ENCODE measurements around the gene OTUD4.

Gene OTUD4

DNA sequence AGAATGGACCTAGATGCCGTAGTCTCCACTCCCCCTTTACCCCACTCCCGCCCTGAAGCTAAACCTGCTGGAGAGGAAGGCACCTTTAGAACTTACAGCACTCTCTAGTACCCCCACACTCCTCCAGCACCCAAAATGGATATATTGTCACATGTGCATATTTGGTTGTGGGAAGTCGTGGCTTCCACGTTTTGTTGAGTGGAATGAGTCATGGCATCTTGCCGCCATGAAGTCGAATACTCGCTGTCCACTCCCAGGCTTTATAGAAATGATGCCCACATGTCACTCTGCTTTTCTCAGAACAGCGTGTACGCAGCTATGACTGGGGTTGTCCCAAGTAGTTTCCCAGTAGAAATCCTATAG, 81.7 kb downstream of the OTUD4 start:
- no peaks in the 10 kb centered on the region for H3K27me3 ChIP-seq (ENCODE audit: control insufficient read depth in 1 of 2, insufficient read depth in 2 of 2, low read length in 2 of 2)
- H3K36me3 ChIP-seq (ENCODE audit: control insufficient read depth in 1 of 2, insufficient read depth in 2 of 2, low read length in 2 of 2): peaks cover 8 to 15% of the 10 kb centered on the region in 2 donors
- H3K4me1 ChIP-seq (ENCODE audit: control insufficient read depth in 1 of 2, insufficient read depth in 2 of 2, low read length in 2 of 2): peaks cover 15 to 32% of the 10 kb centered on the region in 2 donors

GRCh38 chr4:145097821-145098674, 82.3 kb downstream of the OTUD4 start, which contains the start of the genes ABCE1 and ANAPC10:
Gene ABCE1 (plus strand): TSS chr4:145098311. CDS start chr4:145104413, 6,102 bp downstream.
Gene ANAPC10 (minus strand): TSS chr4:145098196. CDS start chr4:145096099, 2,097 bp downstream.
- Histone ChIP-seq H3K27ac (ENCODE audit: low read depth, low read length) (peak within 1 kb of the TSS; percentile 73), H3K4me3 (ENCODE audit: low read depth in 1 of 2, low read length in 2 of 2) (peak within 1 kb of the TSS; percentile 74 to 96), H3K4me1 (ENCODE audit: control insufficient read depth in 1 of 2, insufficient read depth in 2 of 2, low read length in 2 of 2) (peaks cover 15 to 32% of the 10 kb centered on the region in 2 donors), H3K36me3 (ENCODE audit: control insufficient read depth in 1 of 2, insufficient read depth in 2 of 2, low read length in 2 of 2) (peaks cover 8 to 18% of the 10 kb centered on the region in 2 donors), H3K9me3 (ENCODE audit: control insufficient read depth in 1 of 2, low read length in 2 of 2) (peaks cover 0 to 8% of the 10 kb centered on the region in 2 donors), H3K27me3 (ENCODE audit: control insufficient read depth in 1 of 2, insufficient read depth in 2 of 2, low read length in 2 of 2) (no peaks in the 10 kb centered on the region), H3K9ac (ENCODE audit: low read depth in 1 of 2, low read length in 2 of 2) (peak within 1 kb of the TSS; percentile 71 to 93)

More for the DNA sequence above, 81.7 kb downstream of the OTUD4 start:
- Histone ChIP-seq H3K4me3 (ENCODE audit: low read depth in 1 of 2, low read length in 2 of 2) (peak overlapping the region; percentile 74 to 96), H3K9ac (ENCODE audit: low read depth in 1 of 2, low read length in 2 of 2) (peak overlapping the region; percentile 71 to 93), H3K9me3 (ENCODE audit: control insufficient read depth in 1 of 2, low read length in 2 of 2) (peaks cover 0 to 7% of the 10 kb centered on the region in 2 donors), H3K27ac (ENCODE audit: low read depth, low read length) (peak overlapping the region; percentile 73)

GRCh38 chr4:145097331-145097820, 83.0 kb downstream of the OTUD4 start:
- H3K36me3 ChIP-seq (ENCODE audit: control insufficient read depth in 1 of 2, insufficient read depth in 2 of 2, low read length in 2 of 2): peaks cover 11 to 24% of the 10 kb centered on the region in 2 donors
- H3K4me1 ChIP-seq (ENCODE audit: control insufficient read depth in 1 of 2, insufficient read depth in 2 of 2, low read length in 2 of 2): peaks cover 15 to 32% of the 10 kb centered on the region in 2 donors
- H3K27ac ChIP-seq (ENCODE audit: low read depth, low read length): peak overlapping the region; percentile 64
- peak overlapping the region; percentile 74 to 96 for H3K4me3 ChIP-seq (ENCODE audit: low read depth in 1 of 2, low read length in 2 of 2)
- H3K9me3 ChIP-seq (ENCODE audit: control insufficient read depth in 1 of 2, low read length in 2 of 2): peaks cover 0 to 8% of the 10 kb centered on the region in 2 donors
- H3K9ac ChIP-seq (ENCODE audit: low read depth in 1 of 2, low read length in 2 of 2): peak overlapping the region; percentile 71 to 93
- no peaks in the 10 kb centered on the region for H3K27me3 ChIP-seq (ENCODE audit: control insufficient read depth in 1 of 2, insufficient read depth in 2 of 2, low read length in 2 of 2)

DNA sequence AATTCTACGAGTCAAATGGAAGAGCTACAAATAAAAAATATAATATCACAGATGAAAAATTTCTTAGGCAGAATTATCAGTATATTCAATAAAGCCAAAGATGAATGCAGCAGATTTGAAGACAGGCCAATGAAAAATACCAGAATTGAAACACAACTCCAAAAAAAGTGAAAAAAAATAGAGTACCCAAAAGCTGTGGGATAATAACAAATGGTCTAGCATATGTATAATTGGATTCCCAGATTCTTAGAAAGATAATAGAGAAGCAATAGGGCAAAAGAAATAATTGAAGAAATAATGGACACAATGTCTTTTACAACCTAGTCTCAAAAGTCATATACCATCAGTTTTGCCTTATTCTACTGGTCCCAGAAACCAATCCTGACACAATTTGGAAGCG, 86.8 kb downstream of the OTUD4 start:
- no peak overlapping the region for H3K9ac ChIP-seq (ENCODE audit: low read depth in 1 of 2, low read length in 2 of 2)
- peaks cover 11 to 43% of the 10 kb centered on the region in 2 donors for H3K36me3 ChIP-seq (ENCODE audit: control insufficient read depth in 1 of 2, insufficient read depth in 2 of 2, low read length in 2 of 2)
- no peak overlapping the region for H3K27ac ChIP-seq (ENCODE audit: low read depth, low read length)
- H3K9me3 ChIP-seq (ENCODE audit: control insufficient read depth in 1 of 2, low read length in 2 of 2): peaks cover 0 to 8% of the 10 kb centered on the region in 2 donors
- H3K27me3 ChIP-seq (ENCODE audit: control insufficient read depth in 1 of 2, insufficient read depth in 2 of 2, low read length in 2 of 2): no peaks in the 10 kb centered on the region
- no peak overlapping the region for H3K4me3 ChIP-seq (ENCODE audit: low read depth in 1 of 2, low read length in 2 of 2)
- peaks cover 7 to 10% of the 10 kb centered on the region in 2 donors for H3K4me1 ChIP-seq (ENCODE audit: control insufficient read depth in 1 of 2, insufficient read depth in 2 of 2, low read length in 2 of 2)

GRCh38 chr4:145090380-145090779, 90.0 kb downstream of the OTUD4 start:
- Histone ChIP-seq H3K4me3 (ENCODE audit: low read depth in 1 of 2, low read length in 2 of 2) (no peak overlapping the region), H3K4me1 (ENCODE audit: control insufficient read depth in 1 of 2, insufficient read depth in 2 of 2, low read length in 2 of 2) (no peaks in the 10 kb centered on the region), H3K9ac (ENCODE audit: low read depth in 1 of 2, low read length in 2 of 2) (no peak overlapping the region), H3K27ac (ENCODE audit: low read depth, low read length) (no peak overlapping the region), H3K9me3 (ENCODE audit: control insufficient read depth in 1 of 2, low read length in 2 of 2) (peaks cover 0 to 8% of the 10 kb centered on the region in 2 donors), H3K27me3 (ENCODE audit: control insufficient read depth in 1 of 2, insufficient read depth in 2 of 2, low read length in 2 of 2) (no peaks in the 10 kb centered on the region), H3K36me3 (ENCODE audit: control insufficient read depth in 1 of 2, insufficient read depth in 2 of 2, low read length in 2 of 2) (peaks cover 14 to 50% of the 10 kb centered on the region in 2 donors)

- H3K27ac ChIP-seq (ENCODE audit: low read depth, low read length): no peak overlapping the region
- no peaks in the 10 kb centered on the region for H3K4me1 ChIP-seq (ENCODE audit: control insufficient read depth in 1 of 2, insufficient read depth in 2 of 2, low read length in 2 of 2)
- no peaks in the 10 kb centered on the region for H3K9me3 ChIP-seq (ENCODE audit: control insufficient read depth in 1 of 2, low read length in 2 of 2)
- H3K27me3 ChIP-seq (ENCODE audit: control insufficient read depth in 1 of 2, insufficient read depth in 2 of 2, low read length in 2 of 2): no peaks in the 10 kb centered on the region
- no peak overlapping the region for H3K9ac ChIP-seq (ENCODE audit: low read depth in 1 of 2, low read length in 2 of 2)
- H3K36me3 ChIP-seq (ENCODE audit: control insufficient read depth in 1 of 2, insufficient read depth in 2 of 2, low read length in 2 of 2): peaks cover 5 to 23% of the 10 kb centered on the region in 2 donors
- H3K4me3 ChIP-seq (ENCODE audit: low read depth in 1 of 2, low read length in 2 of 2): no peak overlapping the region
Observed at GRCh38 chr4:145083891-145084605, 96.3 kb downstream of the OTUD4 start.
